ENCODE results near the gene KRT85. TPM values are rescaled to one million over a fixed set of nuclear protein-coding genes. Genes with fewer than 3 reads are reported as not detected.
"Not testable (repeated sequence)": the region's sequence is repeated elsewhere in the genome, so short reads cannot be mapped to it uniquely, and the experiment has no call there.

Gene KRT85
- total RNA-seq, 3 donors from 2014 or later: not detected

DNA sequence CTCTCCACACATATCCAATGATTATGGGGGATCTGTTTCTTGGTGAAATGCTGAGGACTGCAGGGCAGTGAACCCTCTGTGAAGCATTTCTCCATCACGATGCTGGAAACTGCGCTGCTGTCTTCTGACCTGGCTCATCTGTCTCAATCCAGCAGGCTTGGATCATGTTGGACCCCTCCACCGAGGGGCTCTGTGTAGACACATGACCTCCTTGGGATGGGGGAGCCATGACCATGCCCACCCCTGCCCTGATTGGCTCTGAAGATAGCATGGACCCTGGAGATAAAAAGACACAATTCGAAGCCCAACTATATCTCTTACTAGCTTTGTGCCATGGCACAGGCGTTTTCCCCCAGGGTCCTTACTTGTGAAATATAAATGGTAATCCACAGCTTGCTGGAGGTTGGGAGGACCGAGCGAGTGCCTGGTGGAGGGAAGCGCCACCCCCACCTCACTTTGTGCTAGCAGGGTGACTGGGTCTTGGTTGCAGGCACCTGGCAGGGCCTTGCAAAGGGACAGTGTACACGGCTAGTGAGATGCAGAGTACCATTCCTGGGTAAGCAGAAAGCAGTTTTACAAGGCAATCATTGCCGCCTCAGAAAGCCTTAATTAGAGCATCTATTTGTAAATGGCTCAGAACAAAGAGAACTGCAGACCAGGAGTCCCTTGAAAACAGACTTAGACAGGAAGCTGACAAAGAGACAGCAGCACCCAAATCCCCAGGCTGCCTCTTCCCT lies 43.7 kb downstream of the KRT85 start:
- DNase-seq (no peak), ATAC-seq (no peak)
- Mint-ChIP-seq H3K4me3 (no peak overlapping the region), H3K27me3 (ENCODE audit: low read depth) (peaks cover 30% of the 10 kb centered on the region), H3K9me3 (no peaks in the 10 kb centered on the region), H3K4me1 (ENCODE audit: low read depth) (peaks cover 10% of the 10 kb centered on the region), H3K36me3 (ENCODE audit: insufficient read depth) (no peaks in the 10 kb centered on the region)

DNA sequence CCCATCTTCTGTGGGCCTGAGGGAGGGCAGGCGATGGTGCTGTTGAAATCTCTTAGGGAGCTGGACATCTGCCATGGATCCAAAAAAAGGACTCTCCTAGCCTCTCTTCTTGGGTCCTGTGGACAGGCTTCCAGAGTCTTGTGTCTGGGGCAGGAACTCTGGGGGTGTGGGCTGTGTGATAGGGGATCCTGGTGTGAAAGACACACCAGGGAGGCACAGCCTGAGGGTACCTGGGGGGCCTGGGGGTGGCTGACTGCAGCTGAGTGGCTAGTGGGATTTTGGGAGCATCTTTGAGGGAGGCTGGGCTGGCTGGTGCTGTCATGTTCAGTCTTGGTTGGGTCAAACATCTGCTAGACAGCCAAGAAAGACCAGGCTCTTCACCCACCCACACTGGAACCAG lies 44.3 kb downstream of the KRT85 start:
- H3K9me3 Mint-ChIP-seq: no peaks in the 10 kb centered on the region
- DNase-seq (no peak), ATAC-seq (no peak)
- peaks cover 34% of the 10 kb centered on the region for H3K27me3 Mint-ChIP-seq (ENCODE audit: low read depth)
- H3K4me1 Mint-ChIP-seq (ENCODE audit: low read depth): peaks cover 10% of the 10 kb centered on the region
- H3K36me3 Mint-ChIP-seq (ENCODE audit: insufficient read depth): no peaks in the 10 kb centered on the region
- no peak overlapping the region for H3K4me3 Mint-ChIP-seq

DNA sequence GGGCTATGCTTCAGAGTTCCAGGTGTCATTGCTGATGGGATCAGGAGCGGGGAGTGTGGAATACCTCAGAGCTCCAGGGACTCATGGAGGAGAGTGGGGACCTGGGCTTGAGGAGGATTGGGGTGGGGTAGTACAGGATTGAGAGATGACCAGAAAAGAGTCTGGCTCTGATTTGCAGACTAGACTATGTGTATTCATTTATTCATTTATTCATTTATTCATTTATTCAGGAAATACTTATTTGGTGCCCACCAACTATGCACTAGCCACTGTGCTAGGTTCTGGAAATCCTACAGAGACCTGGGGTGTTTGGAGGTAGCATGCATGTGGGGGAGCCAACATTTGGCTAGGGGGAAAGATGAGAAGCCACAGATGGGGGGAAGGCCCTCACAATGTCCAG lies 45.2 kb downstream of the KRT85 start:
- ATAC-seq: no peak
- H3K4me1 Mint-ChIP-seq (ENCODE audit: low read depth): peaks cover 1% of the 10 kb centered on the region
- no peaks in the 10 kb centered on the region for H3K36me3 Mint-ChIP-seq (ENCODE audit: insufficient read depth)
- no peak for DNase-seq
- peaks cover 34% of the 10 kb centered on the region for H3K27me3 Mint-ChIP-seq (ENCODE audit: low read depth)
- H3K9me3 Mint-ChIP-seq: no peaks in the 10 kb centered on the region
- H3K4me3 Mint-ChIP-seq: no peak overlapping the region

DNA sequence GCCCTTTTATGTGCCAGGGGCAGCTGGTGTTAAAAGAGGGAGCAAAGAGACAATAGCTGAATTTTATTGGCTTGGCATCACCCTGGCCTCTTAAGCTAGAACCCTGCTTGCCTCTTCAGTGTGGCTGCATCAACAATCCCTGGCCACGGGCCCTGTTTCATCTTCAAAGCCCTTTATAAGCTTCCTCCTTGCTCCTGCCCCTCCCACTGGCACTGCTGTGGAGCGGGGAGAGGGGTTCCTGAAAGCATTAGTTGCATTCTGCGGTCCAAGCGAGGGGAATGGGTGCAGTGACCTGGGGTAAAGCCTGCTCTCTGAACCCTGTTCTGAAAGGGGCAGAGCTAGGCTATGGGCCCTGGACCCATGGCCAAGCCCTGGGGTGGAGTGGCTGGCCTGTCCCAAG lies 45.9 kb downstream of the KRT85 start:
- ATAC-seq (no peak), DNase-seq (no peak)
- Mint-ChIP-seq H3K9me3 (no peaks in the 10 kb centered on the region), H3K36me3 (ENCODE audit: insufficient read depth) (no peaks in the 10 kb centered on the region), H3K4me3 (no peak overlapping the region), H3K4me1 (ENCODE audit: low read depth) (no peaks in the 10 kb centered on the region), H3K27me3 (ENCODE audit: low read depth) (peaks cover 34% of the 10 kb centered on the region)

DNA sequence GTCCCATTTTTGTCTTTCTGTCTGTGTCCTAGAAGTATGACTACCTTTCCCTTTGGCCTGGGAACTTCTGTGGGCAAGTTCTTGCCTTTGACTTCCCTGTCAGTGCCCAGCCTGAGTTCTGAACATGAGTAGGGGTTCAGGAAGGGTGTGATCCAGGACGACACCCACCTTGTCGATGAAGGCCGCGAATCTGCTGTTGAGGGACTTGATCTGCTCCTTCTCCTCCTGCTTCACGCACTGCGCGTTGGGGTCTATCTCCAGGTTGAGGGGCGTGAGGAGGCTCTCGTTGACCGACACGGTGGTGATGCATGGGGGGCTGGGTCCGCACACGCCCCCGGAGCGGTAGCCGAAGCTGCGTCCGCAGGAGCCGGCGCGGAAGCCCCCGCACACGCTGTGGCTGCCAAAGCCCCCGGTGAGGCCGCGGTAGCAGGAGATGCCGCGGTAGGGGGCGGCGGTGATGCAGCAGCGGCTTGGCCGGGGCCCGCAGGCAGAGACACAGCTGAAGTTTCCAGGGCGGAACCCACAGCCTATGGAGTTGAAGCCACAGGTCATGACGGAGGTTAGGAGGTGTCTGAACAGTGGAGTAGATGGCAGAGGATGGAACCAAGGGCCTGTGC lies 46.4 kb downstream of the KRT85 start, which contains the start of gene KRT83:
Gene KRT83 (minus strand): TSS at position 615 of the 617 bp plus-strand sequence. CDS start 63 bp downstream, at position 552.
- peaks cover 34% of the 10 kb centered on the region for H3K27me3 Mint-ChIP-seq (ENCODE audit: low read depth)
- no peak for DNase-seq
- no peaks in the 10 kb centered on the region for H3K36me3 Mint-ChIP-seq (ENCODE audit: insufficient read depth)
- no peaks in the 10 kb centered on the region for H3K9me3 Mint-ChIP-seq
- no peak within 1 kb of the TSS for H3K4me3 Mint-ChIP-seq
- no peak for ATAC-seq
- no peaks in the 10 kb centered on the region for H3K4me1 Mint-ChIP-seq (ENCODE audit: low read depth)

DNA sequence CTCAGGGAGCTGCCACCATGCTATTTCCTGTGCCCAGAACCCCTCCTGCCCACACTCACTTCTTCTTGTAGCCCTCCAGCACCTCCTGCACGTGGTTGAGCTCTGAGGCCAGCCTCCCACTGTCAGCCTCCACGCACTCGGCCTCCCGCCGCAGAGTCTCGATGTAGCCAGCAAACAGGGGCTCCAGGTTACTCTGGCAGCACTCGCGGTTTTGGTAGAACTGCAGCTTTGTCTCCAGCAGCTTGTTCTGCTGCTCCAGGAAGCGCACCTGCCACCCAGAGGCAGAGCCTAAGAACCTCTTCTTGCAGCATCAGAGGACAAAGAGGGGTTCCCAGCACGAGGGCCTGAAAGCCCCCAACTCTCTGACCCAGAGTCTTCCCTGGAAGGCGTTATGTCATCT lies 48.2 kb downstream of the KRT85 start:
- H3K4me3 Mint-ChIP-seq: no peak overlapping the region
- H3K27me3 Mint-ChIP-seq (ENCODE audit: low read depth): peaks cover 29% of the 10 kb centered on the region
- H3K36me3 Mint-ChIP-seq (ENCODE audit: insufficient read depth): no peaks in the 10 kb centered on the region
- no peaks in the 10 kb centered on the region for H3K9me3 Mint-ChIP-seq
- DNase-seq: no peak
- ATAC-seq: no peak
- H3K4me1 Mint-ChIP-seq (ENCODE audit: low read depth): no peaks in the 10 kb centered on the region

DNA sequence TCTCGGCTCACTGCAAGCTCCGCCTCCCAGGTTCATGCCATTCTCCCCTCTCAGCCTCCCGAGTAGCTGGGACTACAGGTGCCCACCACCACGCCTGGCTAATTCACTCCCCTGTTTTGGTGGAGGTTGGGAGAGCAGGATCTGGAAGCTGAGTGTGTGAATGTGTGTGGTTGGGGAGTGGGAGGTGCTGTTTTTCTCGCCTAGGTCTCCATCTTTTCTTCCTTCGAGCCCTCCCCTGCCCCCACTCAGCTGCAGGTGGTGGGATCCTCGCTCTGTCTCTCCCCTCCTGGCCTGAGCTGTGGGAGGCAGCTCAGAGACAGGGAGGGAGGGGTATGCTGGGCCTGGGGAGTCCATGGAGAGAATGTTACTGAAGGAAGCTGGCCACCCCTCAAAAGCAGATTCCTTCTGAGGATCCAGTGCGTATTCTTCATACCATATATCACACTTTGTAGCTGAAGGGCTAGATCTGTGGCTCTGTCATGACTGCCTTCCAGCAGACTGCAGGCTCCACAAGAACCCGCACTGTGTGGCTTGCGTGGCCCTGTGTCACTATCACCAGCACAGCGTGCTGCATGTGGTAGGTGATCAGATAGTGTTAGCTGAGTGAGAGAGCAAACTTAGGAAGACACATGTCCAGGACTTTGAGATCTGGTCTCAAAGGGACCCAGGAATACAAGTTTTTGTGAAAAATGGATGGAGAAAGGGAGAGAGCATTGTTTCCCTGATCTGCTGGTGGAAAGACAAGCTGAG lies 48.9 kb downstream of the KRT85 start:
- Mint-ChIP-seq H3K27me3 (ENCODE audit: low read depth) (peaks cover 33% of the 10 kb centered on the region), H3K9me3 (no peaks in the 10 kb centered on the region), H3K36me3 (ENCODE audit: insufficient read depth) (no peaks in the 10 kb centered on the region), H3K4me1 (ENCODE audit: low read depth) (no peaks in the 10 kb centered on the region), H3K4me3 (no peak overlapping the region)
- DNase-seq (no peak), ATAC-seq (no peak)

DNA sequence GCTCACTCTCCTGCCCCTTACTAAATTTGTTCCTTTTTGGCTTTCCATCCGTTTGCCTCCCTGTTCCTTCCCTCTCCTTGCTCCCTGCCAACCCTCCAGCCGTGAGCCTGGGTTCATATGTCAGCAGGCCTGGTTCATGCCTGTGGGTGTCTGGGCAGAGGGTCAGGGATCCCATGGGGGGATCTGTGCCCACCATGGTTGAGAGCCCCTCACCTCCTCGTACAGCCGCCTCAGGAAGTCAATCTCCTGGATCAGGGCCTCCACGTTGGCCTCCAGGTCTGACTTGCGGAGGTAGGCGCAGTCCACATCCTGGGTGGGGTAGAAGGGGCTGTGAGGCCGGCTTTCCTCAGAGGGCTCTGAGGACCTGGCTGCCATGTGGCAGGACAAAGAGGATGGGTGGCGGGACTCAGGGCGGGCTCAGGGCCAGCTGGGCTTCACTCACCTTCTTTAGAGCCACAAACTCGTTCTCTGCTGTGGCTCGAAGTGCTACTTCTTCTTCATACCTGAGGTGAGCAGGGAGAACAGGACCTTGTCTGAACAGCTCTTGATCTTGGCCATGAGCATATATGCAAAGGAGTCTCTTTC lies 49.7 kb downstream of the KRT85 start:
- Mint-ChIP-seq H3K27me3 (ENCODE audit: low read depth) (peaks cover 35% of the 10 kb centered on the region), H3K4me3 (no peak overlapping the region), H3K4me1 (ENCODE audit: low read depth) (no peaks in the 10 kb centered on the region), H3K9me3 (no peaks in the 10 kb centered on the region), H3K36me3 (ENCODE audit: insufficient read depth) (no peaks in the 10 kb centered on the region)
- no peak for DNase-seq
- ATAC-seq: no peak

DNA sequence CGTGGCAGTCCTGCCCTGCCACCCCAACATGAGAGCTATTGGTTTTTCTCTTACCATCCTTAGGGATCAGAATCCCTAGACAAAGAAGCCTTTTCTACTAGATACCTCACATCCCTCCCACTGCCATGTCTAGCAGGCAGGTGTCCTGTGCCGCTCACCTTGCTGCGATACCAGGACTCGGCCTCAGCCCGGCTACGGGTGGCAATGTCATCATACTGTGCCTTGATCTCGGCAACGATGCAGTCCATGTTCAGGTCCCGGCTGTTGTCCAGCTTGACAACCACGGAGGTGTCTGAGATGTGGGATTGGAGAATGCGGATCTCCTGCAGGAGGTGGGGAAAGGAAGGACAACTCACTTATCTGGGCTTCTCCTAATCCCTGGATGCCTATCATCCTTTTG lies 50.6 kb downstream of the KRT85 start:
- Mint-ChIP-seq H3K4me1 (ENCODE audit: low read depth) (no peaks in the 10 kb centered on the region), H3K4me3 (no peak overlapping the region), H3K27me3 (ENCODE audit: low read depth) (peaks cover 37% of the 10 kb centered on the region), H3K36me3 (ENCODE audit: insufficient read depth) (no peaks in the 10 kb centered on the region), H3K9me3 (no peaks in the 10 kb centered on the region)
- DNase-seq (no peak), ATAC-seq (no peak)

DNA sequence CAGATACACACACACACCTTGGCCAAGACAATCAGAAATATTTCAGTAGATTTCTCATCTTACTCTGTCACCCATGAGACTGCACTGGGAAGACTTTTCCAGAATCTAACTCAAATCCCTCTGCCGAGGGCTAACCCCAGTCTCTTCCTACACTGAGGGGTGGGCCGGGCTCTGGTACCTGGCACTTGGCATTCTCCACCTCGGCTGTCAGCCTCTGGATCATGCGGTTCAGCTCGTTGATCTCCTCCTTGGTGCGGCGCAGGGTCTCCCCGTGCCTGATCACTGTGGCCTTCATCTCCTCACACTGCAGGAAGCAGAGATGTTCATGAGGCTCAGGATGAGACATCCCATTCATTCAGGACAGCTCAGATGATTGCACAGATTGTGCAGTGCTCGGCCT lies 51.0 kb downstream of the KRT85 start:
- ATAC-seq (no peak), DNase-seq (no peak)
- Mint-ChIP-seq H3K9me3 (no peaks in the 10 kb centered on the region), H3K36me3 (ENCODE audit: insufficient read depth) (no peaks in the 10 kb centered on the region), H3K4me3 (no peak overlapping the region), H3K4me1 (ENCODE audit: low read depth) (no peaks in the 10 kb centered on the region), H3K27me3 (ENCODE audit: low read depth) (peaks cover 38% of the 10 kb centered on the region)

DNA sequence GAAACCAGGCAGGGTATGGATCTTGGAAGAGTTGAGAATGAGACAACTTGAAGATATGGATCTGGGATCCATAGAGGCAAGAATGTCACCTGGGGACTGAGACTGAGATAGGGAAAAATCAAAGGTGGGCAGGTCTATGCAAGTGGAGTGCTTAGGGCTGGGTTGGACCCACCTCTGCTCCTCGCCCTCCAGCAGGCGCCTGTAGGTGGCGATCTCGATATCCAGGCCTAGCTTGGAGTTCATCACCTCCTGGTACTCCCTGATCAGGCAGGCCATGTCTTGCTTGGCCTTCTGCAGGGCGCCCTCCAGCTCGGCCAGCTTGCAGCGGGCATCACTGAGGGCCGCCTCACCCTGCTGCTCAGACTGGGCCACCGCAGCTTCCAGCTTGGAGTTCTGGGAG lies 51.6 kb downstream of the KRT85 start:
- H3K4me3 Mint-ChIP-seq; H3K9me3 Mint-ChIP-seq; DNase-seq; ATAC-seq; H3K4me1 Mint-ChIP-seq (ENCODE audit: low read depth); H3K36me3 Mint-ChIP-seq (ENCODE audit: insufficient read depth): not testable (repeated sequence)
- peaks cover 38% of the 10 kb centered on the region for H3K27me3 Mint-ChIP-seq (ENCODE audit: low read depth)

DNA sequence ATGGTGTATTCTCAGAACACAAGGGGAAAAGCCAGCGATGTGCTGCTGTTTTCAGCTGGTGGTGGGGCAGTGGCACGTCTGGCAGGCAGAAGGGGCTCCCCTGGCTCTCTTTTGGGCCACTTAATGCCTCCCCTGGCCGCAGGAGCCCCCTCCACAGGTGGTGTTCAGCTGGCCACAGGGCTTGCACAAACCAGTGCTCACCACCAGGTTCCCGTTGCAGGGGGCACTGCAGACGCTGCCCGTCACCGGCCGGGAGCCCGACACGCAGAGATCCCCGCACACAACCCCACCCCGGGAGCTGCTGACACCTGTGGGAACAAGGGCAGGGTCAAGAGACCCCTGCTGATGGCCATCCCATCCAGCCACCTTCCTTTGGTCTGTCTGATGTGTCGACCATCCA lies 52.8 kb downstream of the KRT85 start:
- no peaks in the 10 kb centered on the region for H3K9me3 Mint-ChIP-seq
- no peaks in the 10 kb centered on the region for H3K36me3 Mint-ChIP-seq (ENCODE audit: insufficient read depth)
- peaks cover 37% of the 10 kb centered on the region for H3K27me3 Mint-ChIP-seq (ENCODE audit: low read depth)
- ATAC-seq (no peak), DNase-seq (no peak)
- no peaks in the 10 kb centered on the region for H3K4me1 Mint-ChIP-seq (ENCODE audit: low read depth)
- H3K4me3 Mint-ChIP-seq: no peak overlapping the region

DNA sequence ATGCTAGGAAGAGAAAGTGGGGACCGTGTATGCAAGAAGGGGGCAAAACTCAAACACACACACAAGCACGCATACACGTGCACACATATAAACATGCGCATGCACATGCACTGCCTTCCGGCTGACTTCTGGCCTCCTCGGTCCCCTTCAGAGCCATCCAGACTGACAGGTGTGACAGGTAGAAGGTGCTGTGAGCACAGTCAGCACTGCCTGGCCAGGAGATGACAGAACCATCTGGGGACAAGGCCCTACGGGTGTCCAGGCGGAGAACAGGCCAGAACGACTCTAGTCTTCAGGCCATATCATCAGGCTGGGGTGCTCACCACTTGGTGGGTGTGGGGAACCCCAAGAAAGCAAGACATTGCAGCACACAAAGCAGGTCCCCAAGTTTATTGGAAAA lies 53.4 kb downstream of the KRT85 start:
- Mint-ChIP-seq H3K36me3 (ENCODE audit: insufficient read depth) (no peaks in the 10 kb centered on the region), H3K4me3 (no peak overlapping the region), H3K4me1 (ENCODE audit: low read depth) (peaks cover under 1% of the 10 kb centered on the region), H3K9me3 (no peaks in the 10 kb centered on the region), H3K27me3 (ENCODE audit: low read depth) (peaks cover 39% of the 10 kb centered on the region)
- DNase-seq: no peak
- no peak for ATAC-seq

DNA sequence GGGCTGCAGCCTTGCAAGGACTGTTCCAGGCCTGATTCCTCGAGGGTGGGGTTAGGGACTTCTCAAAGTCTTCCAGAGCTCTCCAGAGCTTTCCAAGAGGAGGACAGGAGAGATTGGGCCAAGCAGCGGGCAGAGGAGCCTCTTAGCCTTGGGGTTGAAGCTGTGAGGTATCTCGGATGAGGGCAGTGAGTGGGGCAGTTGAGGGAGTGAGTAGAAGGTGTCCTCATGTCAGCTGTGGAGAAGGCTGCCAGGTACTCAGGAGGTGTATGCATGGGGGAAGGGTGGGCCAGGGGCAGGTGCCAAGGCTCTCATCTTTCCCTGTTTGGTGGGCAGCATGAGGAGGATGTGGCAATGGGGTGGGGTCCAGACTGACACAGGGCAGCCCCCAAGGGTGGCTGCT lies 53.8 kb downstream of the KRT85 start:
- Mint-ChIP-seq H3K4me1 (ENCODE audit: low read depth) (peaks cover 4% of the 10 kb centered on the region), H3K9me3 (no peaks in the 10 kb centered on the region), H3K27me3 (ENCODE audit: low read depth) (peaks cover 42% of the 10 kb centered on the region), H3K36me3 (ENCODE audit: insufficient read depth) (no peaks in the 10 kb centered on the region), H3K4me3 (no peak overlapping the region)
- no peak for ATAC-seq
- DNase-seq: no peak
